ENCODE results near the gene TCEA2. TPM values are rescaled to one million over a fixed set of nuclear protein-coding genes. Genes with fewer than 3 reads are reported as not detected.
A peak's percentile ranks its signal among the peaks of the same experiment; 100 is the strongest.

TCEA2 gene
- total RNA-seq, 1 donor = 6.0 TPM

DNA sequence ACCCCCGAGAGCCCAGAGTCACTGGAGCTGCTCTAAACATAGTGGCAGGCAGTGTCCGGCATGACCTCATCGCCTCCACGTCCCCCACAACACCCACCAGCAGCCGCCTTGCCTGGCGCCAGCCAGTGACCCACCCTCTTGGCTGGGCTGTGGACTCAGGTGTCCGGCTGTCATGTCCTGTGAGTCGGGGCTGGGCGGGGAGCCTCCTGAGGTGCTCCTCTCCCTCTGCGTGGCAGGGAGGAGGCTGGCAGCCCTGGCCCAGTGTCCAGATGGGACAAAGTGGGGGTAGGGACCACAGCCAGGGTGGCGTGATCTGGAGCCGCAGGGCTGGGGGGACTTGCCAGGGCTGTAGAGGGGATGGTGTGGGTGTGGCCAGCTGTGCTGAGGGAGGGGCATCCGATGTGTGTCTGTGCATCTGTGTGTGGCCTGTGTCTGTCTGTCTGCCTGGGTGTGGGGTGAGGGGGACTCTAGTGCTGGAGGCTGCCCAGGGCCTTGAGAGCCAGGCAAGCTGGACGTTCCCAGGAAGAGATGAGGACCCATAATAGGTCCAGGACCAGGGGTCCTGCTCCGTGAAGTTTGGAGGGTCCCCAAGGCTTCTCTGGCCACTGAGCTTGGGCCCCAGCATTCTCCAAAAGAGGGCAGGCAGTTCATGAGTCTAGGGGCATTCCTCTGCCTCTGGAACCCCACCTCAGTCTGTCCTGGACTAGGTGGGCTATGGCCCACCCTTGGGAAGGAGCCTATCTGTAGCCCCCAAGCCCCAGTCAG lies 11.3 kb upstream of the TCEA2 start:
- Histone ChIP-seq H3K27me3 (ENCODE audit: insufficient read depth, low read length) (peaks cover 32% of the 10 kb centered on the region), H3K9me3 (ENCODE audit: low read depth, low read length) (no peaks in the 10 kb centered on the region), H3K4me1 (ENCODE audit: insufficient read depth, low read length) (no peaks in the 10 kb centered on the region), H3K4me3 (ENCODE audit: low read length) (no peak overlapping the region)

DNA sequence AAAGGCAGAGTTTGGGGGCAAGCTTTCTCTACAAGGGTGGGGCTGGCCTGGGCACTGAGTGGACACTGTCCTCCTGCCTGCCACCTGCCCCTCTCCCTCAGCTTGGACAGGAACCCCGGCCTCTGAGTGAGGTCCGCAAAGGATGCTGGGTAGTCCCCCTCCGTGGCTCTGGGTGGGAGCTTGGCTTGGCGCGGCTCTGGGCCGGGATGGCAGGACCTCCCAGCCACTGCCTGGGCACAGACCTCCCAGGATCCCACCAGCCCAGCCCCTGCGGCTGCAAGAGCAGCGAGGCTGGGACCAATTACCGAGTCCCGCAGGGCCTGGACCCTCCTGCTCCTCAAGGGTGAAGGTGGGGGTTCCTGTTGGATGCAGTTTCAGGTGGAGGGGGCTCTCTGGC lies 10.7 kb upstream of the TCEA2 start:
- H3K27me3 ChIP-seq (ENCODE audit: insufficient read depth, low read length) = peaks cover 30% of the 10 kb centered on the region
- H3K4me1 ChIP-seq (ENCODE audit: insufficient read depth, low read length) = peaks cover 2% of the 10 kb centered on the region
- no peaks in the 10 kb centered on the region for H3K9me3 ChIP-seq (ENCODE audit: low read depth, low read length)
- H3K4me3 ChIP-seq (ENCODE audit: low read length) = no peak overlapping the region

DNA sequence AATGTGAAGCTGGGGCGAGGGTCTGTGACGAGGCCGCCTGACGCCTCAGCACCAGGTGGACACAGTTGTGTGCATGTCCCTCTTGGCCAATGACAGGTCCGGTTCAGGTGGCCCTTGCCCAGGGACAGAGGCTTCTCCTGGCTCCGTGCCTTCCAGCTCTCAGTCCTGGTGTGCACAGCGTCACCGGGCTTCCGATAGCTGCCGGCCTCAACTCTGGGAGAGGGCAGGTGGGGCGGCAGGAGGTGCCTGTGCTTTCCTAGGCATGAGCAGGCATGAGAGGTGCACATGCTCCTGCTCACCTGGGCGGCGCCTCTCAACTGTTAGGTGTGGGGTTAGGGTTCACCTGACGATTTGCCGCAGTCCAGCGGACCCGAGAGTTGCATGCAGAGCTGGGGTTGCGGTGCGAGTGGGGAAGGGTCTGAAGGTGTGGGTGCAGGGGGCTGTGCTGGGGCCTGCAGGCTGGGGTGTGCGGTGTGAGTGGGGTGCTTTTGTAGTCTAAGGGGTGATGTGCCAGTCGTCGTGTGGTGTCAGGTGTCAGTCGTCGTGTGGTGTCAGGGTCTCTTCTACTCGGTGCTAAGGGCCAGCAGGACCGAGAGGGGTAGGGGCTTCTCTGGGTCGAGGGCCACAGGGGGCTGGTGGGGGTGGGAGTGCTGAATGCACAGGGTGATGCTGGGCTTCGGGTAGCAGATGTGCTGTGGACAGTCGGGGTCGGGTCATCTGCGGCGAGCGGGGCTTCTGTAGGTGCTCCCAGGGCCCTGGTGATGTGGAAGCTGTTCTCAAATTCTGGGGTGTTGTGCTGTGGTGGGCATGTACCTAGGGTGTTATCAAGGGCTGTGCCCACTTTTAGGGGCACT lies 9.8 kb upstream of the TCEA2 start:
- H3K27me3 ChIP-seq (ENCODE audit: insufficient read depth, low read length) = peaks cover 22% of the 10 kb centered on the region

DNA sequence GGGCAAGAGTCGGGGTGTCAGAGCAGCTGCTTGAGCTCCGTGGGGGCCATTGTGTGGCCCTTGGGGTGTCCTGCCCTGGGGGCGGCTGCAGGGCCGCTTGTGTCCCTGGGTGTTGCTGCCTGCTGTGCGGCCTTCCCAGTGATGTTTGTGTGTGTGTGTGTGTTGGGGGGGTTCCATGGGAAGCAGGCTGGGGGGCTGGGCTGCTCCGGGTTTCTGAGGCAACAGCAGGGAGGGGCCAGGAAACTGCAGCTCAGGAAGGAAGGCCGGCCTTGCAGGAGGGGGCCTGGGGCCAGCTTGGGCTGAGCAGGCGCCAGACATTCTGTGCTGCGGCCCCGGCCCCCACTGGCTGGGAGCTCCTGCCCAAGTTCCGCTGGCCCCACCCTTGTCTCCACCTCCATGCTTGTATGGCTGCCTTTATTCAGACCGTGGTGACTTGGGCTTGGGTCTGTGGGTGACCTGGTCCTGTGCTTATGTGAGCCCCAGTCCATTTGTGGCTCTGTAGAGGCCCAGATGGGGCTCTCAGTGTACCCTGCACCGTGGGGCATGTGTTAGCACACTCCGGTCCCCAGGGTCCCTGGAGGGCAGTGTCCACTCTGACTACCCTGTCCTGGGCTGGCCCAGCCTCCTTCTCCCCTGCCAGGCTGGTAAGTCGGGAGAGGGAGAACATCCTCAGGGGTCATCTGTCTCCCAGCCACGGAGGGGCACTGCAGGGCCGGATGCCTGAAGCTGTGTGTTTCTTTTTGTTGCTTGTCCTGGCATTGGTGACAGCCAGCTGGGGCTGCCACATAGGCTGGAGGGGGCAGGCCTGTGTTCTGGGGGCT lies 8.9 kb upstream of the TCEA2 start:
- H3K4me3 ChIP-seq (ENCODE audit: low read length) = no peak overlapping the region
- peaks cover 22% of the 10 kb centered on the region for H3K27me3 ChIP-seq (ENCODE audit: insufficient read depth, low read length)
- H3K4me1 ChIP-seq (ENCODE audit: insufficient read depth, low read length) = peaks cover 9% of the 10 kb centered on the region
- no peaks in the 10 kb centered on the region for H3K9me3 ChIP-seq (ENCODE audit: low read depth, low read length)

More for the DNA sequence above, 9.8 kb upstream of the TCEA2 start:
- Histone ChIP-seq H3K4me1 (ENCODE audit: insufficient read depth, low read length) (peaks cover 9% of the 10 kb centered on the region), H3K4me3 (ENCODE audit: low read length) (no peak overlapping the region), H3K9me3 (ENCODE audit: low read depth, low read length) (no peaks in the 10 kb centered on the region)

DNA sequence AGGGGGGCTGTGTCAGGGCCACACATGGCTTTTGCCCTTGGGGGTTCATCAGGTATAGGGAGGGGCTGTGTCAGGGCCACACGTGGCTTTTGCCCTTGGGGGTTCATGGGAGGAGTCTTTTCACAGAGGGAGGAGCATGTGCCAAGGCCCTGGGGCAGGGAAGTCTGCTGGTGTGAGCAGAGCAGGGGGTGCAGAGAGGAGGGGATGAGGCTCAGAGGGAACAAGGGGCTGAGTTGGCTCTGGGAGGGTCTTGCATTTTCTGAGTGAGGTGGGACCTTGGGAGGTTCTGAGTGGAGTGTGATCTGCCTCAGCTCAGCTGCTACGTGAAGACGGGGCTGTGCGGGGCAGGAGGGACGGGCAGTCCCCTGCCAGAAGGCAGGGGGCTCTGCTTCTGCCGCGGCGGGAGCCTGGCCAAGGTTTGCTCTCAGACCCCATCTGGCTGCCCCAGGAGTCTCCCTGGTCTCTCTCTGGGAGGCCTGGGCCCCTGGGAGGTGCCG lies 7.6 kb upstream of the TCEA2 start:
- Histone ChIP-seq H3K4me1 (ENCODE audit: insufficient read depth, low read length) (peaks cover 9% of the 10 kb centered on the region), H3K4me3 (ENCODE audit: low read length) (no peak overlapping the region), H3K27me3 (ENCODE audit: insufficient read depth, low read length) (peaks cover 14% of the 10 kb centered on the region), H3K9me3 (ENCODE audit: low read depth, low read length) (no peaks in the 10 kb centered on the region)

DNA sequence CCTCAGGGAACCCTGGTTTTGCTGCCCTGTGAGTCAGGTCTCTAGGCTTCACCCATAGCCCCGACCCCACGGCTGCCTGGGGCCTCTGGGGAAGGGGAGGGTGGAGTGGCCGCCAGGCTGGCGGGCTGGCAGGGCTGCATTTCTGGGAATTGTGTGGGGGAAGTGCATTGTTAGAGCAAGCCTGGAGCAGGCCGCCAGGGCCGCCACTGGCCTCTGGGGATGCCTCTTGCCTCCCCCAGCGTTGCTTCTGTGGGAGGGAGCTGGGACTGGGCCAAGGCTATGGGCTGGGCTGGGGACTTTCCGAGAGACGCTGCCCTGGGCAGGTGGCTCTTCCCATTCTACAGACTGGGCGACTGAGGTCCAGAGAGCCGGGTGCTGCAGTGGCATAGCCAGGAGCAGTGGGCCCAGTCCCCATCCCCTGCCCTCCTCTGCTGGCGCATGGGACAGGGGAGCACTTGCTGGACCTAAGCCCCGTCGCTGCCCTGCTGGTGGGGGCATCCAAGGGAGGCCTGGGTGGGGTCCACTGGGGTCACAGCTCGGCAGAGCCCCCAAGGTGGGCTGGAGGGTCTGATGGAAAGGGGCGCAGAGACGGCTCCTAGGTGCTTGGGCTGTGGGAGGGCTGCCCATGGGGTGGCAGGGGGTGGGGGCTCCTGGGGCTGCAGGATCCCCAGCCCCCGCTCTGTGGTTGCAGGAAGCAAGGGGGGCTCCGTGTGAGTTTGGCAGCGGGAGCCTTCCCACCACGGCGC lies 6.9 kb upstream of the TCEA2 start:
- Histone ChIP-seq H3K4me1 (ENCODE audit: insufficient read depth, low read length) (peaks cover 9% of the 10 kb centered on the region), H3K27me3 (ENCODE audit: insufficient read depth, low read length) (peaks cover 8% of the 10 kb centered on the region), H3K9me3 (ENCODE audit: low read depth, low read length) (no peaks in the 10 kb centered on the region), H3K4me3 (ENCODE audit: low read length) (no peak overlapping the region)

DNA sequence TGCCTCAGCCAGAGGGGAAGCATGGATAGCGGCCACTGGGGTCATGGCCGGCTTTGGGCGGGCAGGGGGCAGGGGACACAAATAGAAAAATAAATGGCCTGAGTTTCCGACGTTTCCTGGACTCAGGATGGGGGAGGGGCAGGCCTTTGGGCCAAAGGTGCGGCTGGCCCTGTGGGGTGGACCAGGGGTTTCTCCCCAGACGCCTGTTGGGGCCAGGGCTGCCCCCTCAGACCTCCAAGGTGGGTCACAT lies 6.4 kb upstream of the TCEA2 start:
- no peak overlapping the region for H3K4me3 ChIP-seq (ENCODE audit: low read length)
- no peaks in the 10 kb centered on the region for H3K9me3 ChIP-seq (ENCODE audit: low read depth, low read length)
- H3K27me3 ChIP-seq (ENCODE audit: insufficient read depth, low read length) = peaks cover 3% of the 10 kb centered on the region
- H3K4me1 ChIP-seq (ENCODE audit: insufficient read depth, low read length) = peaks cover 9% of the 10 kb centered on the region

DNA sequence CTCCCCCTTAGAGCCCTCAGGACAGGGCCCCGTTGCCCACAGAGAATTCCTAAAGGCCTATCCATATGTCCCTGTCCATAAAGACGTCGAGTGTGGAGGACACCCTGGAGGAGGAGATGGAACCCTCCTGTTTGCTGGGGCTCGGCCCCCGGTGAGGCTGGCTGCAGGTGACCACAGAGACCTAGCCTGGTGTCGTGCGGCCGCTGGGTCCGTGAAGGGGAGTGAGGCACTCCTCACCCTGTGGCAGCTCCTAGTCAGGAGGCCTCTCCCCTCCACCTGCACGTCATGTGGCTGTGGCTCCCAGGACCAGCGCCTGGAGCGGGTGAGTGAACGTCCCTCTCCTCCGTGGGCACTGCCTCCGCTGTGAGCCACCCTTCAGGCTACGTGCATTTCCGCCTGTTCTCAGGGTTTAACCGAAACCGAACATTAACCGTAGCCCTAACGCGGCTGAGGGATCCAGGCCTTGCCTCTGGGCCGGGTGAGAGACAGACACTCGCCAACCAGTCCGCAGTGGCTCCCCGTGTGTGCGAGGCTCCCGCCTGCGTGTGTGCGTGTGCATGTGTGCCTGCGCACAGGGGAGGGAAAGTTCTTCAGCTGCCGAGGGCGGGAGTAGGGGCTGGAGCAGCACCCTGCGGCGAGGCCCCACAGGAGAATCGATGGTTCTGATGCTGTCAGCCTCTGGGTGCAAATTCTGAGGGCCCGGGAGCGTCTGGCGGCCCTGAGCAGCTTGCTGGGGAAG lies 5.9 kb upstream of the TCEA2 start:
- Histone ChIP-seq H3K27me3 (ENCODE audit: insufficient read depth, low read length) (no peaks in the 10 kb centered on the region), H3K9me3 (ENCODE audit: low read depth, low read length) (no peaks in the 10 kb centered on the region), H3K4me1 (ENCODE audit: insufficient read depth, low read length) (peaks cover 9% of the 10 kb centered on the region), H3K4me3 (ENCODE audit: low read length) (no peak overlapping the region)

DNA sequence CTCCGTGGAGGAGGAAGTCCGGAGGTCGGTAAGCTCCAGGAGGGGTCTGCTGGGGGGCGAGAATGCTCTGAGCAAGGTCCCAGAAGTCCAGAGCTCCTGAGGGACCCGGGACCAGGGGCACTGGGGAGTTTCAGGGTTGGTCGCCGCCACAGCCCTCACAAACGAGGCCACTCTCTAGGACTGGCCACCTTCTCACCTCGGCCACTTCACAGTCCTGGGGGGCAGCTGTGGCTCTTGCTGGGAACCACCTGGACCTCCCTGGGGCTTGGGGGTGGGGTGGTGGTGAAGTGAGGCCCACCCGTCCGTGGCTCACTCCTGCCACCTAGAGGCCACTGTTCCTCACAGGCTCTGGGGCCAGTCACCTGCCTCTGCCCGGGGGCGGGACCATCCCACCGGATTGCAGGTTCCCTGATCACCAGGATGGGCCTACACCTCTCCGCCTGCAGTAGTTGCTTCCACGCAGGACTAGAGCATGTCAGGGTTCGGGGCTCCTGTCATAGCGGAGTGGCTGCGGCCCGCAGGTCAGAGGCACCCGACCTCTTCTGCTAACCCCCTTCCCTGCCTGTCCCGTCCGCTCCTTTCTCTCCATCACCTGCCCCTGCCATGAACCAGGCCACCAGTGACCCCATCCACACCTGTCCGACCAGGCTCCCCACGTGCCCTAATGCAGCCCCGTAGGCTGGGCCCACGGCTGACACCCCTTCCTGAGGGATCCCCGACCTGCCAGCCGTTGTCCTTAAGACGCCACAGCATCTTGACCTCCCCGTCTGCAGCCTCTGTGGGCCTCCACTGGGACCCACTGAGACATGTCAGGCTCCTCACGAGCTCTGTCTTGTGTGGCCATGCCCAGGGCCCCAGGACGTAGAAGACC lies 5.1 kb upstream of the TCEA2 start:
- no peaks in the 10 kb centered on the region for H3K27me3 ChIP-seq (ENCODE audit: insufficient read depth, low read length)
- peaks cover 17% of the 10 kb centered on the region for H3K4me1 ChIP-seq (ENCODE audit: insufficient read depth, low read length)
- no peaks in the 10 kb centered on the region for H3K9me3 ChIP-seq (ENCODE audit: low read depth, low read length)
- H3K4me3 ChIP-seq (ENCODE audit: low read length) = no peak overlapping the region

DNA sequence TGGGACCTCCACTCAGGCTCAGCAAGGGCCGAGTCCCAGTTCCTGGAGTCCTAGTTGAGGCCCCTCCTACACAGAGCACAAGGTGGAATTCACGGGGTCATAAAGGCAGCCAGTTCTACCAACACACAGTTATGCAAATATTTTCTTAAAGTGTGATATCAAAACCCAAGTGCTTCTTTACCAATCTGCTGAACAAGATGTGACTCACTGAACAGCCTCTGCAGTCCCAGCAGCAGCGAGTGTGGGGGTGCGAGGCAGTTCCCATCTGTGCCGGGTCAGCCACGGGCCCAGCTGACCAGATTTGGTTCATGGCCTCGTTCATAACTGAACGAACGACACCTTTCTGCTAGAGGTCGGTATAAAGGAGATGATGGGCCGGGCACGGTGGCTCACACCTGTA lies 4.5 kb upstream of the TCEA2 start:
- H3K27me3 ChIP-seq (ENCODE audit: insufficient read depth, low read length) = no peaks in the 10 kb centered on the region
- no peak overlapping the region for H3K4me3 ChIP-seq (ENCODE audit: low read length)
- H3K9me3 ChIP-seq (ENCODE audit: low read depth, low read length) = no peaks in the 10 kb centered on the region
- peaks cover 20% of the 10 kb centered on the region for H3K4me1 ChIP-seq (ENCODE audit: insufficient read depth, low read length)

DNA sequence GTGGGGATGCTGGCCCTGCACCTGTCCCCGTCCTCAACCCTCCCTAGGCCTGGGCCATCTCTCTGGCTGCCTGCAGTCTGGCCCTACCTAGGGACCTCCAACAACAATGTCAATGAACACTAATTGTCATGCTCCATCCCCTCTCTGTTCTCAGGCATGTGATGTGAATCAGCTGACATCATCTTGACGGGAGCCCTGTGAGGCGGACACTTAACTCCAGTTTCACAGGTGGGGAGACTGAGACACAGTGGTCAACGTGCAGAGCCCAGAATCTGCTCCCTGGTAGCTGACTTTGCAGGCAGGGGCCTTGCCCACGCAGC lies 762 bp upstream of the TCEA2 start:
- H3K4me1 ChIP-seq (ENCODE audit: insufficient read depth, low read length) = peaks cover 55% of the 10 kb centered on the region
- no peaks in the 10 kb centered on the region for H3K9me3 ChIP-seq (ENCODE audit: low read depth, low read length)
- no peak overlapping the region for H3K4me3 ChIP-seq (ENCODE audit: low read length)
- H3K27me3 ChIP-seq (ENCODE audit: insufficient read depth, low read length) = no peaks in the 10 kb centered on the region

DNA sequence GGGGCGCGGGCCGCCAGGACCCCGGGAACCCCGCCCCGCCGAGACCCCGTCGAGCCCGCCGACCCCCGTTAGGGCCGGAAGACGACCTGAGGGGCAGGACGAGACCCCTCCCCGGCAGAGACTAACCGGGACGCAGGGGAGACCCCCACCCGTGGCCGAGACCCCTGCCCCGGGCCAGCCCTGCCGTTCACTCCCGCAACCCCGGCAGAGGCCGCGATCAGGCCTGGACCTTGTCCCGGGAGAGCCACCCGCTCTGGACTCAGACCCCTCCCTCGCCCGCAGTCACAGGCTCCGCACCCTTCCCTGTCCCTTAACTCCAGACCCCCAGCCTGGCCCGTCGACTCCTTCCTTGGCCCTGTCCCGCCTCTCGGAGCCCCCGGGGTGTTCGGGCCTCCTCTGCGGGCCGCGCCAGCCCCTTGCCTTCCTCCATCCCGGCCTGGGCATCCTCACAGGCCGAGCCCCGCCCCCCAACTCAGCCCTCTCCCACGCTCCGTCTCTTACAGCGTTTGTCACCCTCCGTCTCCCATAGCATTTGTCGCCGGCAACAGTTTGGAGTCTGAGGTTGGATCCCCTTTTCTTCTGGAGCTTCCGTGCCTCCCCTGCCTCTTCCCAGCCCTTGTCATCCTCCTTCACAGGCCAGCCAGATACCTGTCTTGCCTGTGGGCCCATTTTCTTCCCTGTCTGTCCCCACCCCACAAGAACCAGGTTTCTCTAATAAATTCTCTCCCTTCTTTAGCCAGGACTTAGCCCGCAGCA lies 569 bp downstream of the TCEA2 start:
- peaks cover 51% of the 10 kb centered on the region for H3K4me1 ChIP-seq (ENCODE audit: insufficient read depth, low read length)
- no peaks in the 10 kb centered on the region for H3K27me3 ChIP-seq (ENCODE audit: insufficient read depth, low read length)
- H3K9me3 ChIP-seq (ENCODE audit: low read depth, low read length) = no peaks in the 10 kb centered on the region
- H3K4me3 ChIP-seq (ENCODE audit: low read length) = peak overlapping the region; percentile 63

DNA sequence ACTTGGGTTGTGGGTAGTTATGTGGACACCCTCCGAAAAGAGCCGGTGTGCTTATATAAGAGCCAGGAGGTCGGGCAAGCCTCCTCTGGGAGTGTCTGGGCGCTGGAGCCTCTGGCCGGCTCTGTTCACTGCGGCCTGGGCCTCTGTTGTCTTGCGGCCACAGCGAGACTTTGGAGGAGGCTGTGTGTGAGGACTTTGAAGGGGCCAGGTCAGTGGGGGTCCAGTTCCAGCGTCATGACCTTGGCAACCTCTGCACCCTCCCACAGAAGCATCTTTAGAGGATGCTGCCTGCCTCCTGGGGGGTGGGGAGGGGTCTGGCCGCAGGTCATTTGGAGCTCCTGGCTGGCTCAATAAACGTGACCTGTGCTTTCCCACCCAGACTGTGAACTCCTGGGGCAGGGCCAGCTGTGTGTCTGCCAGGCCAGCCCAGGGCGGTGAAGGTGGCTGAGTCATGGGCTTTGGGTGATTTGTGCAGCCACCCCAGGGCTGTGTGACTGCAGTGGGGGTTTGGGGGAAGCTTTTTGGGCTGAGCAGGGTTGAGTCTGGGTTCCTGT lies 1.2 kb downstream of the TCEA2 start:
- Histone ChIP-seq H3K4me3 (ENCODE audit: low read length) (no peak overlapping the region), H3K4me1 (ENCODE audit: insufficient read depth, low read length) (peaks cover 53% of the 10 kb centered on the region)

More for the DNA sequence above, 1.2 kb downstream of the TCEA2 start:
- Histone ChIP-seq H3K9me3 (ENCODE audit: low read depth, low read length) (no peaks in the 10 kb centered on the region), H3K27me3 (ENCODE audit: insufficient read depth, low read length) (no peaks in the 10 kb centered on the region)

All from mononuclear cell (primary cell).